HG02840 (cell line): Measurements from ENCODE around the gene LAMA1.
"Not testable (repeated sequence)": the region's sequence is repeated elsewhere in the genome, so short reads cannot be mapped to it uniquely, and the experiment has no call there.

ENCODE experiments used
- ATAC-seq: cut with Tn5 transposase; IDR thresholded peaks from one replicate; pipeline ENCODE4 v1.9.1; 2021; ENCODE audit warnings: mild to moderate bottlenecking, moderate library complexity, moderate number of reproducible peaks; ENCODE audit not compliant: unreplicated experiment, low FRiP score

LAMA1 gene

GRCh38 chr18:6956495-6956894 is 161.1 kb downstream of the LAMA1 start:
- no peak for ATAC-seq

DNA sequence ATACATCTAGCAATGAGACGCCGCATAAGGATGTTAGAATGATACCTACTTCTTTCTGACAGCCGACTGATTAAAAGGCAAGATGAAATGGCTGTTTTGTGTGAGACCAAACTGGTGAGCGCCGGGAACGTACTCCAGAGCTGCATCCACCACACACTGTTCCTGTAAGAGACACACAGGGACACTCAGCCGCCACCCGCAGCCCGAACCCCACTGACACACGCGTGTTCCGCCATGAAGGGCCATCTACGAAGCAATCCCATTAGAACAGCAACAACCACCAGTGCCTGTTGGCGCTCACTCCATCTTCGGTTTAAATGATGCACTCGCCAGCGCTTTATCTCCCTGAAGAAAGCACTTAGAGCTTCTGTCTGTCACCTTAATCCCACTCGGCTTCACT is 162.3 kb downstream of the LAMA1 start:
- no peak for ATAC-seq

GRCh38 chr18:6954501-6954900 is 163.1 kb downstream of the LAMA1 start:
- no peak for ATAC-seq

- no peak for ATAC-seq
These were observed 166.1 kb downstream of the LAMA1 start for GRCh38 chr18:6951336-6952090.

DNA sequence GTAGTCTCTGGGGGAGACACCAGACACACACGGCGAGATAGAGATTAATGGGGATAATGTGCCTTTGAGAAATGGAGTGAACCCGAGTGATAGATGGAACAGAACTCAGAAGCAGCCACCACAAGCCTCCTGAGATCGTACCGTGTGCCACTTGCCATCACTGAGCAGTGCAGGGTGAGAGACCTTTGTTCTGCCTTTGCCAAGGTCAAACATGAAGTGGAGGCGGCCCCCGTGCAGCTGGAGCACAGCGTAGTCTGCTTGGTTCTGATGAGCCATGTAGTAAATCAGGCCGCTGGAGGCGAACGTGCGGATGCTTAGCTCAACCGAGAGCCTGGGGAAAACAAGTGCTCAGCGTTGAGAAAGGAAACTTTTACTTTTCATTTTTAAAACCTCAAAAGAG is 167.0 kb downstream of the LAMA1 start:
- no peak for ATAC-seq

GRCh38 chr18:6949800-6950586 is 167.6 kb downstream of the LAMA1 start:
- ATAC-seq: no peak

DNA sequence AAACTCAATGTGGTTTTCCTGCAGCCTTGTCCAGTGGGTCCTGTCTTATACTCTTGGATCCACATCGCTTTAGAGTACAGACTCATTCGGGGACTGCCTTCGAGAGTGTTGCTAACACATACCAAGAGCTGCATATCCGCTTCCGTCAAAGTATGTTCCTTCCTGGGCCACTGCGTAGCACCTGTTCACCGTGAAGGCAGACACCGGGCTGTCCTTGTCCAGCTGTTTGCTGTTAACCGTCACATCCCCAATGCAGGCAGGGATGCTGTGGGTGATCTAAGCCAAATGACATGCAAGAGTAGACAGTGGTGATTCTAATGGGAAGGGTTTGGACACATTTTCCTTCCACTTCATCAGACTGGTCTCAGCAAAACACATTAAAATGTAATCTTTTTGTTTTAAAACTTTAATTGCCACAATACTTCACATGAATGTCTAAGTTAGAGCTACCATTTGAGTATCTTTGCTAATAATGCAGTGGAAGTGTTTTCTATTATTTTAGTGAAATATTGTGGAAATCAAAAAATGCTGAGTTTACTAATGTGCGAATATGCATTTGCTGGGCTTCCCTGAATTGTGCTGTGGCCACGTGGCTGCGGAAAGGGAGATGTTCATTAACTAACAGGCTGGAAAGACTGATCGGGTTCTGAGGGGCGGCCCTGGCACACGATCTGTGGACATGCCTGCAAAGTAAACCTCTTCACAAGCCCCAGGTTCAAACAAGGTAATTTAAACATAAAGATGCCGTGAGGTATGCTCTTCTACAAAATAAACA is 169.1 kb downstream of the LAMA1 start:
- no peak for ATAC-seq

DNA sequence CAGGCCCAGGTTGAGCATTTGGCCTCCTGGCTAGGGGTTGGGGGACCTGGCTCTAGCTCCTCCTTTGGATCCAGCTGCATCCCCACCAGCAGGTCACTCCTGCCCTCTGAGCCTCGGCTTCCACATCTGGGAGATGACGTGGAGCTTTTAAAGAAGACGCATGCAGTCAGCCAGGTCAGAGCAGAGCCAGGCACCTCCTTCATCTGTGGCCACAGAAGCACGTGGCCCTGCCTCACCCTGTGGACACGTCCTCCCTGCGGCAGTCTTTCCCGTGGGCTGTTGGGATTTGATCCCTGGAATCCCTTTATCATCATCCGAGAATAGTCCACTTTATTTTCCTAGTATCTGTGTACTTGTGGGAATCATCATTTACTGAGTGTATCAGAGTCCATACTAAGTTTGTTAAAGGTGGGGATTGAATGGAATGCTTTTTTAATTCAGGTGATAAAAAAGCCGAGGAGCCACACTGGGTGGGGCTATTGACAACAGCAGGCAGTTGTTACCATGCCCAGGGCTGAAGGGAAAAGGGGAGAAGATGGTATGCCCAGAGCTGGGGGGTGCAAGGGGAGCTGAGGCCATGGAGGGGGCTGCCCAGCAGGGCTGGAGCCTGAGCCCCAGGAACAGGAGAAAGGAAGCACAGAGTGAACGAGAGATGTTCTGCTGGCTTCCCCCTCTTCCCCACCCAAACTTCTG is 170.1 kb downstream of the LAMA1 start:
- ATAC-seq: no peak

DNA sequence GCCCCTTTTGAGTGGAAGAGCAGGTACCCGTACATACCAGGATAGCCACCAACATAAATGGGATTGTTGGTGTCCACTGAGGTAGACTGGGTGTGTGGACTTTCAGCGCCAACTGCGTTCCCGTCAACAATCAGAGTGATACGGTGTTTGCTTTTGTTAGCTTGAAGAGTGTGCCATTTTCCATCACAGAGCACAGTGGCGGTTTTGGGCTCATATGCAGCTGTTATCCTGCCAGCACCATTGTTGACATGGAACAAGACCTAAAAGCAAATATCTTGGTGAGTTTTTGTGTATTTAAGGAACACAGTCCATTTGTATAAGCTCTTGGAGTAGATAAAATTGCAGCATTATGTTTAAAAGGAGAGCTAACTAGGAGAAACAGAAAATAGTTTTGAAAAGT is 174.5 kb downstream of the LAMA1 start:
- ATAC-seq: no peak

DNA sequence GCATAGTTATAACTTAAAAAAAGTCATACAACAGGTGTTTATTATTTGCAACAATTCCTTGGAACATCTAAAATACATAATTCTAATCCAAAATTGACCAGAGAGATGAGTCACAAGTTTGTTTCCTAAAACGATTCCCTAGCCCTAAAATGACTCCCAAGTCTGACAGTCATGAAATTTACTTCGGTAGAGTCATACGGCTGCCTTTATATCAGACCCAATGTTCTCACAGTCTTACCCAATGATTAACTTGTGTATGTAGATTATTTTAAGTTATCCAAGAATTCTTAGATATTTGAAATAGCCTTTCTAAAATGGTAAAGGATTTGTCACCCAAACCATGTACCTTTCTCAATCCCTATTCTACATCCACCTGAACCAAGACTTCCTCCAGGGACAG is 174.9 kb downstream of the LAMA1 start:
- ATAC-seq: no peak

DNA sequence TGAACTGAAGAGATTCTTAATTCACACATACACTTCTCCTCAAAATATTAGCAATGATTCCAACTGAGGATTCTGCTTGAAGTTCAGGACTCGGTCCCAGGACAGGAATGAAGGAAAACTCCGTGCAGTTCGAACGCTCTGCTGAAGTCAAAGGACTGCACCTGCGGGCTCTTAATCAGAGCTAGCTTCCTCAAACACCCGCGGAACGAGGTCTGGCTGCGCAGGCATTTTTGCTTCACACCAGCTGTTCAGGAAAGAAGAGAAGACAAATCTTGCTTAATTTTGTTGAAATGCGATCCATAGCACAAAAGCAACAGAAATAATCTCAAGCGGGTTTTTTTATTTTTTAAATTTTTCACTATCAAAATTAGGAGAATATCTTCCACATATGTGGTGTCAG is 175.6 kb downstream of the LAMA1 start:
- no peak for ATAC-seq

DNA sequence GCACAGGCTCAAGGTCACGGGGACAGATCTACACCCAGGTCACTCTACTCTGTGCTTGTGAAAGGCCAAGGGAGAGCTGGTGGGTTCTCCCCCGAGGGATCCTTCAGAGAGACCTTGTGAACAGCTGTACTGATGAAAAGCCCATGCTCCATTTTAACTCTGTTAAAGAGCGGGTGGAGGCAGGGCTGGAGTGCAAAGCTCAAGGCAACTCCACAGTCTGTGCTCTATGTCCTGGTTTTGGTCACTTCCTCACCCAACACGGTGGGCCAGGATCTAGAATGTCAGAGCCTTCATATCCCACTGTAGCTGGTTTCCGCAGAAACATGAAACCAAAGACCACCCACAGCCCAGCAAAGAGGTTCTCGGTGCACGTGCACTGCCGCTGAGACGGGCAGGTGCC is 177.1 kb downstream of the LAMA1 start:
- ATAC-seq: no peak

DNA sequence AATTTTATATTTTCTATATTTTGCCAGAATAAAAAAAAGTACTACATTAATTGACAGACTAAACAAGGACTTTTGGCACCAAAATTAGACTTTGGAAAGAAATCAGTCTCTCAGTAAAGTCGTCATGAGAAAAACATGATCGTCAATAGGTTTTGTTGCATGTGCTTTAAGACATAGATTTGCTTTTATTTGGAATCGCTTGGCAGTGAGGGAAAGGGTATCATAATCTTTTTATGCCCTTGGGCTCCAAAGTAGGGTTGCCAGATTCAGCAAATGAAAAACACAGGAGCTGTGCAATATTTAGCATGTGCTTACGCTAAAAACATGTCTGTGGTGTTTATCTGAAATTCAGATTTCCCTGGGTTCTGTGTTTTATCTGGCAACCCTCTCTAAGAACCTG is 177.6 kb downstream of the LAMA1 start:
- ATAC-seq: no peak

- ATAC-seq: not testable (repeated sequence)
These were observed 179.2 kb downstream of the LAMA1 start for GRCh38 chr18:6938403-6938802.

- no peak for ATAC-seq
These were observed 179.6 kb downstream of the LAMA1 start for GRCh38 chr18:6938003-6938402.

- no peak for ATAC-seq
These were observed 182.7 kb downstream of the LAMA1 start for GRCh38 chr18:6934859-6935258.

DNA sequence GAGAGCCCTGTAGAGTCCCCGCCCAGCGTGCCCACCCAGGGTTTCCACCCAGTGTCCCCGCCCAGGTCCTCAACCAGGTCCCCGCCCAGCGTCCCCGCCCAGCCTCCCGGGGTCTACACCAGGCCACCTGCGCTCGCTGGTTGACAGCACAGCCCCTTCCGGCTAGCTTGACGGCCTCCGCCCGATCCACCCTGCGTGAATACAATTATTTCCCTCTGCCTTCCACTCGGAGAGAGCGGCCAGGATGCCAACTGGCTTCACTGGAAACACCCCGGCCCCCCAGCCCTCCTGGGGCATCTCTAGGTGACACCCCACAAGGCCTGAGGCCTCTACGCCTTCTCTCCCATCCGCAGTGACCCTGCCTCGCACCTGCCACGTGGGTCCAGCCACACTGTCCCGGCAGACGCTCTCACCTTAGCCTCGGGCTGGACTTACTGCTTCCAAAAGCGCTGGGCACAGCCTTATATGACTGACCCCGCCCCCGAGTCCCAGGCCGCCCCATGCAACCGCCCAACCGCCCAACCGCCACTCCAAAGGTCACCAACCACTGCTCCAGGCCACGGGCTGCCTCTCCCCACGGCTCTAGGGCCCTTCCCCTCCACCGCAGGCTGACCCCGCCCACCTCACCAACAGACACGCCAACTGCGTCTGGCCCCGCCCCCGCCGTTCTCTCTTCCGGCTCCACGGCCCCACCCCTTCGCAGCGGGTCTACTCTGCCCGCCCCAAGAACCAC is 188.1 kb downstream of the LAMA1 start:
- ATAC-seq: no peak

DNA sequence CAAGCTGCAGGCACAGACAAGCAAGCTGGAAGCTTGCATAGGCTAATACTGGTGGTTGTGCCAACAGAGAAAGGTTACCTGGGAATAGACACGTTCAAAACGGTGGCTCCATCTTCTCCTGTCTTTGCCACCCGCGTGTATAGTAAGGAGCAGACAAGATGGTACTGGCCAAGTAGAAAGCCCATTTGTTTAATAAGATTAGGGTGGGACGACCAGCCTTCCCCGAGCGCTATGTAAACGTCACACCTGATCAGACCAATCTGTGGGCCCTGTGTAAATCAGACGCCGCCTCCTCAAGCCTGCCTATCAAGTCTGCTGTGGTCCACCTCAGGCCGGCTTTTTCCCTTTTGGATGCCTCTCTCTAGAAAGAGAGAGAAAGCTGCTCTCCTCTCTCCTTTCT is 189.2 kb downstream of the LAMA1 start:
- ATAC-seq: no peak

GRCh38 chr18:6927153-6927552 is 190.4 kb downstream of the LAMA1 start:
- no peak for ATAC-seq

DNA sequence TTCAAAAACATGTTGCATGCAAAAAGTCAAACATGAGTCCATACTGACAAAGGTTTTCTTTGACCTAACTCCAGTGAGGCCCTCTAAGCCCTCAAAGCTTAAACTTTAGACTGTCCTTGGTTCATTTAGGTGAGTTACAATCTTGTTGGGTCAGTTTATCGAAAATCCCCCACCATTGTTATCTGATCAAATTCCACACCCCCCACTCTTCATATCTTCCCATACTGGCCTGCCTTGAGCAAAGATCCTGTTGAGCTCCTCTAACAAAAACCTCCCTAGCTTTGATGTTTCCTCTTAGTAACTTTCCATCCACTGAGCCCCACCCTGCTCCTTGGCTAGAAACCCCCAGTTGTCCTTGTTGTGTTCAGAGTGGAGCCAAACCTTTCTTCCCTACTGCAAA is 194.4 kb downstream of the LAMA1 start:
- no peak for ATAC-seq
